Uterus (tissue), 4 donors: Measurements from ENCODE around the gene OR8A1. TPM values are rescaled to one million over a fixed set of nuclear protein-coding genes. Genes with fewer than 3 reads are reported as not detected.

Source experiments
- DNase-seq, 2 donors: peaks; one replicate each; pipeline ENCODE4 v3.0.0-alpha.2; 2019 to 2020
- H3K27ac ChIP-seq, 2 donors: fragments of 200-600 bp; sonication (generic); 1 replicate in 1 of 2; 2 replicates in 1 of 2; pipeline ENCODE4 v1.5.1; 2016 to 2018
- H3K27me3 ChIP-seq, 2 donors: fragments of 200-600 bp; sonication (generic); one replicate each; pipeline ENCODE4 v1.5.1; 2018 to 2019; ENCODE audit warnings: control low read depth in 1 of 2
- H3K36me3 ChIP-seq, 2 donors: fragments of 200-600 bp; sonication (generic); one replicate each; pipeline ENCODE4 v1.5.1; 2019; ENCODE audit warnings: control low read depth in 1 of 2
- H3K4me1 ChIP-seq, 2 donors: fragments of 200-600 bp; sonication (generic); one replicate each; pipeline ENCODE4 v1.5.1; 2018 to 2019; ENCODE audit warnings: control low read depth in 1 of 2
- H3K4me3 ChIP-seq, 2 donors: fragments of 200-600 bp; sonication (generic); 1 replicate in 1 of 2; 2 replicates in 1 of 2; pipeline ENCODE4 v1.5.1; 2018 to 2019; ENCODE audit warnings: mild to moderate bottlenecking in 1 of 2
- H3K9me3 ChIP-seq, 2 donors: fragments of 200-600 bp; sonication (generic); one replicate each; pipeline ENCODE4 v1.5.1; 2019; ENCODE audit warnings: control low read depth in 1 of 2
- CTCF ChIP-seq, 4 experiments: fragments of 200-600 bp in 2 of 4; fragments of 450-650 bp in 2 of 4; sonication (generic) in 2 of 4; IDR thresholded peaks; one replicate each; pipeline ENCODE4 v1.5.1; 2016 to 2019; ENCODE audit warnings: antibody characterized with exemption in 4 of 4, mild to moderate bottlenecking in 2 of 4, moderate library complexity in 1 of 4
- POLR2A ChIP-seq, 2 donors: fragments of 450-650 bp; IDR thresholded peaks; one replicate each; pipeline ENCODE4 v1.6.1; 2016; ENCODE audit warnings: antibody characterized with exemption in 2 of 2, mild to moderate bottlenecking in 1 of 2, moderate library complexity in 1 of 2
- intact Hi-C: fragments of 100-400 bp; cut with DNase I; formaldehyde crosslinking; loops from one replicate; pipeline ENCODE4 v1.15.1; 2023; ENCODE audit warnings: low total_unique reads
- total RNA-seq, 4 donors: library from RNA; depleted of rRNA in 3 of 4; stranded (reverse); fragments of >200 nt in 3 of 4; gene quantifications; one replicate each; pipeline versions ENCODE4 v1.1.0 to v1.2.4, GENCODE V29; 2014 to 2023
- donor health status: DM: yes; HTN: yes; CAD: no.

The OR8A1 gene
- total RNA-seq, 4 donors from 2014 or later, result not detected

- no peaks in the 10 kb centered on the region for H3K4me1 ChIP-seq
- no peaks in the 10 kb centered on the region for H3K9me3 ChIP-seq
- no peaks in the 10 kb centered on the region for H3K36me3 ChIP-seq
- intact Hi-C loops, result no loop called here
- DNase-seq, result peak in 1 of 2 donors; percentile 18
- no peak overlapping the region for H3K27ac ChIP-seq
- peak in 3 of 4 experiments; percentile 25 to 40 (median 36) for TF ChIP-seq CTCF (IDR thresholded peaks at IDR 0.05)
- TF ChIP-seq POLR2A (IDR thresholded peaks at IDR 0.05), result no peak
- H3K4me3 ChIP-seq, result no peak overlapping the region
- H3K27me3 ChIP-seq, result no peaks in the 10 kb centered on the region
Observed at GRCh38 chr11:124586238-124586860, 16.6 kb downstream of the OR8A1 start.

DNA sequence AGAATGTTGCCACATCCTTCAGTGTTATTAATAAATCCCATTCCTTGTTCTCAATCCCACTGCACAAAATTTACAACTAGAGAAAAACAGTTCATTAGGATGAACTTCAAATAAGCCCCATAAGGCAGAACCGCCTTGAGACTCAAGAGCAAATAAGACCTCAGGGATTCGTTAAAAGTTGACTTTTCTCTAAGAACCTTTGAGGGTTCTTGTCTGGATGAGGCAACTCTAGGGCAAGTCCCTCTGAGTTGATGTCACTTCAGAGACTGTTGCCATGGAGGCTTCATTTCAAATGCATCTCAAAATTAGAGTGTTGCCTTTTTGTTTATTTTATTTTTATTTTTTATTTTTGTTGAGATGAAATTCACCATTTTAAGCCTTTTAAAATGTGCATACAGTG, 21.6 kb downstream of the OR8A1 start:
- intact Hi-C loops, result no loop called here
- DNase-seq, result no peak
- no peak overlapping the region for H3K4me3 ChIP-seq

GRCh38 chr11:124592627-124593026, 22.8 kb downstream of the OR8A1 start:
- Histone ChIP-seq H3K36me3 (no peaks in the 10 kb centered on the region), H3K4me3 (no peak overlapping the region), H3K27me3 (peaks cover 0 to 5% of the 10 kb centered on the region in 2 donors), H3K27ac (no peak overlapping the region), H3K4me1 (no peaks in the 10 kb centered on the region), H3K9me3 (no peaks in the 10 kb centered on the region)
- TF ChIP-seq CTCF (IDR thresholded peaks at IDR 0.05) (no peak), POLR2A (IDR thresholded peaks at IDR 0.05) (no peak)
- intact Hi-C loops, result no loop called here
- DNase-seq, result no peak

More for the DNA sequence above, 21.6 kb downstream of the OR8A1 start:
- TF ChIP-seq CTCF (IDR thresholded peaks at IDR 0.05) (no peak), POLR2A (IDR thresholded peaks at IDR 0.05) (no peak)
- Histone ChIP-seq H3K36me3 (no peaks in the 10 kb centered on the region), H3K4me1 (no peaks in the 10 kb centered on the region), H3K27me3 (peaks cover 0 to 5% of the 10 kb centered on the region in 2 donors), H3K9me3 (no peaks in the 10 kb centered on the region), H3K27ac (no peak overlapping the region)

GRCh38 chr11:124595302-124595701, 25.5 kb downstream of the OR8A1 start:
- Histone ChIP-seq H3K4me1 (no peaks in the 10 kb centered on the region), H3K9me3 (no peaks in the 10 kb centered on the region), H3K27me3 (peaks cover 0 to 5% of the 10 kb centered on the region in 2 donors), H3K4me3 (no peak overlapping the region), H3K27ac (no peak overlapping the region), H3K36me3 (no peaks in the 10 kb centered on the region)
- TF ChIP-seq CTCF (IDR thresholded peaks at IDR 0.05), result no peak
- TF ChIP-seq POLR2A (IDR thresholded peaks at IDR 0.05), result no peak
- no peak for DNase-seq
- intact Hi-C loops, result no loop called here

GRCh38 chr11:124597626-124598025, 27.8 kb downstream of the OR8A1 start:
- intact Hi-C loops, result no loop called here
- Histone ChIP-seq H3K9me3 (no peaks in the 10 kb centered on the region), H3K27me3 (peaks cover 0 to 4% of the 10 kb centered on the region in 2 donors), H3K4me3 (no peak overlapping the region), H3K27ac (no peak overlapping the region), H3K4me1 (no peaks in the 10 kb centered on the region), H3K36me3 (no peaks in the 10 kb centered on the region)
- DNase-seq, result no peak
- TF ChIP-seq CTCF (IDR thresholded peaks at IDR 0.05) (no peak), POLR2A (IDR thresholded peaks at IDR 0.05) (no peak)
